HG03060 (cell line): ENCODE measurements around the gene MAT2A.
A peak's percentile ranks its signal among the peaks of the same experiment; 100 is the strongest.
"Not testable (repeated sequence)": the region's sequence is repeated elsewhere in the genome, so short reads cannot be mapped to it uniquely, and the experiment has no call there.

ENCODE experiments used
- ATAC-seq: cut with Tn5 transposase; IDR thresholded peaks from one replicate; pipeline ENCODE4 v1.9.1; 2021; ENCODE audit warnings: low read depth, moderate number of reproducible peaks; ENCODE audit not compliant: unreplicated experiment

Gene MAT2A

GRCh38 chr2:85577386-85578242 is 38.6 kb downstream of the MAT2A start, which contains the start of gene VAMP8:
TSS of gene VAMP8 (plus strand) at chr2:85577586. CDS start at chr2:85577647, 61 bp downstream.
- ATAC-seq: peak; percentile 52

GRCh38 chr2:85578243-85579180 is 39.5 kb downstream of the MAT2A start:
- ATAC-seq: no peak

- ATAC-seq: no peak
Measured at GRCh38 chr2:85579266-85579935, 40.4 kb downstream of the MAT2A start.

- no peak for ATAC-seq
Measured at GRCh38 chr2:85580206-85580605, 41.2 kb downstream of the MAT2A start.

- no peak for ATAC-seq
Measured at GRCh38 chr2:85582492-85582891, 43.5 kb downstream of the MAT2A start.

GRCh38 chr2:85583667-85584353 is 44.8 kb downstream of the MAT2A start:
- ATAC-seq: no peak

- ATAC-seq: no peak
Measured at GRCh38 chr2:85584354-85584856, 45.4 kb downstream of the MAT2A start, which contains the start of gene VAMP5. TSS of gene VAMP5 (plus strand) at chr2:85584431. CDS start at chr2:85584491, 60 bp downstream.

GRCh38 chr2:85584857-85585780 is 46.2 kb downstream of the MAT2A start:
- no peak for ATAC-seq

- no peak for ATAC-seq
Measured at GRCh38 chr2:85585781-85586105, 46.8 kb downstream of the MAT2A start.

GRCh38 chr2:85588236-85588635 is 49.3 kb downstream of the MAT2A start:
- no peak for ATAC-seq

- ATAC-seq: no peak
Measured at GRCh38 chr2:85588645-85589044, 49.7 kb downstream of the MAT2A start.

- no peak for ATAC-seq
Measured at GRCh38 chr2:85589181-85589580, 50.2 kb downstream of the MAT2A start.

GRCh38 chr2:85589982-85590791 is 51.2 kb downstream of the MAT2A start:
- no peak for ATAC-seq

- ATAC-seq: no peak
Measured at GRCh38 chr2:85590950-85591349, 52.0 kb downstream of the MAT2A start.

GRCh38 chr2:85591563-85591962 is 52.6 kb downstream of the MAT2A start:
- ATAC-seq: no peak

GRCh38 chr2:85592299-85592698 is 53.3 kb downstream of the MAT2A start:
- not testable (repeated sequence) for ATAC-seq

GRCh38 chr2:85593023-85593422 is 54.1 kb downstream of the MAT2A start:
- ATAC-seq: no peak
